ENCODE measurements around the gene TM4SF5.

The TM4SF5 gene

DNA sequence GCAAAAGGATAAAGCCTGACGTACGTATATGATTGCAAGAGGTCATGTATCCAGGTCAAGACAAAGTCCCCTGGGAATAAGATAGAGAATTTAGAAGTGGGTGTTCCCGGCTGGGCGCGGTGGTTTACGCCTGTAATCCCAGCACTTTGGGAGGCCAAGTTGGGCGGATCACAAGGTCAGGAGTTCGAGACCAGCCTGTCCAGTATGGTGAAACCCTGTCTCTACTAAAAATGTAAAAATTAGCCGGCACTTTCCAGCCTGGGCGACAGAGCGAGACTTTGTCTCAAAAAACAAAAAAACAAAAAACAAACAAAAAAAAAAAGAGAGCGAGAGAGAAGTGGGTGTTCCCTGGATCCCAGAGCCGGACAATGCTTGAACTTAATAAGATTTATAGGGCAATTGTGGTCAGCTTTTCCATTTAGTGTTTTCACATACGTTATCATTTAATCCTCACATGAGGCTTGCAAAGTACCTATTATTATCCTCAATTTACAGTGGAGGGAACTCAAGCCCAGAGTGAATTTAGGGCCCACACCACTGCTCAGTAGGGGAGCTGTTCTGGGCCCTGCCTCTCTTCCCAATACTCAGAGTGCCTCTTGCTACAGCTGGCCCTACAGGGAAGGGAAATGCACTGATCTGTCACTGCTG lies 16.6 kb downstream of the TM4SF5 start:
- in situ Hi-C loops (cut with HindIII; ENCODE audit: low sequenced_read_pairs), result loop anchor here (5.0 kb wide), 1 partner anchor 61 kb away; no protein-coding TSS in a partner anchor

DNA sequence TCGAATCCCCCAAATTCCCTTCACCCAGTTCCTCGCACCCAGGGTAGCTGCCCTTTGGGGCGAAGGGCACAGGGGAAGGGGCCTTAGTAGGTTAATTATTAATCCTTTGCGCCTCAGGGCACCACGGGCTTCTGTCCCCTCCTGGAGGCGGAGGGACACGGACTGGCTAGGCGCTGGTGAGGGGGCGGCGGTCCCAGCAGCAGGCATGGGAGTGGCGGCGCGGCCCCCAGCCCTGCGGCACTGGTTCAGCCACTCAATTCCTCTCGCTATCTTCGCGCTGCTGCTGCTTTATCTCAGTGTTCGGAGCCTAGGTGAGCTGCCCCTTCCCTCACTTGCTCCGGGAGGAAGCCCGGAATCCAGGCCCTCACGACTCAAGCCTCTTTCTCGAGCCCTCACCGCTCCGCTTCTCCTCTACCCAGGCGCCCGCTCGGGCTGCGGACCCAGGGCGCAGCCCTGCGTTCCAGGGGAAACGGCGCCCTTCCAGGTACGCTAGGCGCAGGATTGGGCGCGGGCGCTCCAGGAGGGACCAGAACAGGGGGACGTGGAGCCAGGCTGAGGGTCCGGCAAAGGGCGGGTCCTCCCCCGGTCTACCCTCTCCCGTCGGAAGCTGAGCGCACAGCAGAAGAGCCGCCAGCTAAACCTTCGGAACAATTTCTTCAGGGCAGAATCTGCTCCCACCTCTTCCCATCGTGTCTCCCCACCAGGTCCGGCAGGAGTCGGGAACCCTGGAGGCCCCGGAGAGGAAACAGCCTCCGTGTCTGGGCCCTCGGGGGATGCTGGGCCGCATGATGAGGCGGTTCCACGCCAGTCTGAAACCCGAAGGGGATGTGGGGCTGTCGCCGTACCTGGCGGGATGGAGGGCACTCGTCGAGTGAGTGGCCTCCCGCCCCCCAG lies 17.4 kb downstream of the TM4SF5 start, which contains the start of gene GLTPD2:
Gene GLTPD2 (plus strand): TSS at position 158 of the 894 bp plus-strand sequence. CDS start 48 bp downstream, at position 206.
- in situ Hi-C loops (cut with HindIII; ENCODE audit: low sequenced_read_pairs), result loop anchor here (5.0 kb wide), 1 partner anchor 62 kb away; no protein-coding TSS in a partner anchor

DNA sequence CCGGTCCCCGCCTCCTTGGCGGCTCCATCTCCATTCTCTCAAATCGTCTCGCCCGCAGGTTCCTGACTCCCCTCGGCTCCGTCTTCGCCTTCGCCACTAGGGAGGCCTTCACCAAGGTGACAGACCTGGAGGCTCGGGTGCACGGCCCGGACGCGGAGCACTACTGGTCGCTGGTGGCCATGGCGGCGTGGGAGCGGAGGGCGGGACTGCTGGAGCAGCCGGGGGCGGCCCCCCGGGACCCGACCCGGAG lies 17.9 kb downstream of the TM4SF5 start:
- in situ Hi-C loops (cut with HindIII; ENCODE audit: low sequenced_read_pairs), result loop anchor here (5.0 kb wide), 1 partner anchor 62 kb away; no protein-coding TSS in a partner anchor

DNA sequence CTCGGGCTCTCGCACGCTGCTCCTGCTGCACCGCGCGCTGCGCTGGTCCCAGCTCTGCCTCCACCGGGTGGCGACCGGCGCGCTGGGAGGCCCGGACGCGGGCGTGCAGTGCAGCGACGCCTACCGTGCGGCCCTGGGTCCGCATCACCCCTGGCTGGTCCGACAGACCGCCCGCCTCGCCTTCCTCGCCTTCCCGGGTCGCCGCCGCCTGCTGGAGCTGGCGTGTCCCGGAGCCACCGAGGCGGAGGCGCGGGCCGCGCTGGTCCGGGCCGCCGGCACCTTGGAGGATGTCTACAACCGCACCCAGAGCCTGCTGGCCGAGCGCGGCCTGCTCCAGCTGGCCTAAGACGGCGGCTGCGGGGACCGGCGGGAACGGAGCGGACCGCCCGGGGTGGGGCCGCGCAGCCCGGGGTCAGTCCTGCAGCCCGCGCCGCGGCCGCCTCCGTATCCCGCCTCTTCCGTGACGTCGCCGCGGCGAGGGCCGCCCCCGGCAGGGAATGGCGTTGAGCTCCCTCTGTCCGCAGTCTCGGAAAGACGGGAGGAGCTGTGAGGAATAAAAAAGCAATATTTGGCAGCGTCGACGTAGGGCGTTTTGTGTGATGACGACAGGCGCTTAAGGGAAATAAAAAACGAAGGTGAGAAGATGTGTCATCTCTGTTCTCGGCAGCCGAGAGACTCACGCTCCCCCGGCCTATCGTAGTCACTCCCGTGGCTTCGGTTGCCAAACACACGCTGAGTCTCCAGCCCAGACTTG lies 18.4 kb downstream of the TM4SF5 start:
- in situ Hi-C loops (cut with HindIII; ENCODE audit: low sequenced_read_pairs), result loop anchor here (5.0 kb wide), 1 partner anchor 63 kb away; no protein-coding TSS in a partner anchor

DNA sequence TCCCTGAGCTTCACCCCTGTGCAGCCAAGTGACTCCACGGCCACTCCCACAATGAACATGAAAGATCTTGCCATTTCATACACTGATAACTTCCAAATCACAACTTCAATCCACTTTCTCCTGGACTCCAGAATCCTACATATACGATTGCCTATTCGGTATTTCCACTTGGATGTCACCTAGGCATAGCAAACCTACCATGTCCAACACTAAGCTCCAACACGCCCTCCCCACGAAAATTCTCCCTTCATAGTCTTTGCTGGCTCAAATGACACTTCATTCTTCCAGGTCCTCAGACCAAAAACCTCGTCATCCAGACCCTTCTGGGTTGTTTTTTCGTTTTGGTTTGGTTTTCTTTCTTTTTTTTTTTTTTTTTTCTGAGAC lies 19.0 kb downstream of the TM4SF5 start:
- in situ Hi-C loops (cut with HindIII; ENCODE audit: low sequenced_read_pairs), result no loop called here

DNA sequence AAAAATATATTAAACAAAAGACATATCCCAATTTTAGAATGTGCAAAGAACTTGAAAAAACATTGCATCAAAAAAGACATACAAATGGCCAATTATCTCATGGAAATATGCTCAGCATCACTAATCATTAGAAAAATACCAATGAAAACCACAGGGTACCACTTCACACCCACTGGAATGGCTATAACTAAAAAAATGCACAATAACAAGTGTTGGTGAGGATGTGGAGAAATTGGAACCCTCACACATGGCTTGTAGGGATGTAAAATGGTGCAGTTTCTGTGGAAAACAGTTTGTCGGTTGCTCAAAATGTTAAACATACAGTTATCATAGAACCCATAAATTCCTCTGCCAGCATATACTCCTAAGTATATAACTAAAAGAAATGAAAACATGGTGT lies 23.5 kb downstream of the TM4SF5 start:
- in situ Hi-C loops (cut with HindIII; ENCODE audit: low sequenced_read_pairs), result no loop called here

DNA sequence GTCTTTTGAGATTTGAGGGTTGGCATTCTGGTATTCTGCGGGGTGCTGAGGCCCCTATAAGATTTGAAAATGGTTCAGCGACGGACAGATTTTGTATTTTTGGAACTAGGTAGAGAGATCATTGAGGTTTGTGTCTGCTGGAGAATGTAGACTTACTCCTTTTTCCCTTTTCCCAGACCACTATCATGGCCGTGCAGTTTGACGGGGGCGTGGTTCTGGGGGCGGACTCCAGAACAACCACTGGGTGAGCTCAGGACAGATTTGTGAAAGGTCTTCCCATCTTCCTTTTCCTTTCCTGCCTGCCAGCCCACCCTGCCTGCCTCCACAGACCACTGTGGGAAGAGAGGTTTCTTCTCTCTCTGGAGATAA lies 24.9 kb downstream of the TM4SF5 start:
- in situ Hi-C loops (cut with HindIII; ENCODE audit: low sequenced_read_pairs), result no loop called here

DNA sequence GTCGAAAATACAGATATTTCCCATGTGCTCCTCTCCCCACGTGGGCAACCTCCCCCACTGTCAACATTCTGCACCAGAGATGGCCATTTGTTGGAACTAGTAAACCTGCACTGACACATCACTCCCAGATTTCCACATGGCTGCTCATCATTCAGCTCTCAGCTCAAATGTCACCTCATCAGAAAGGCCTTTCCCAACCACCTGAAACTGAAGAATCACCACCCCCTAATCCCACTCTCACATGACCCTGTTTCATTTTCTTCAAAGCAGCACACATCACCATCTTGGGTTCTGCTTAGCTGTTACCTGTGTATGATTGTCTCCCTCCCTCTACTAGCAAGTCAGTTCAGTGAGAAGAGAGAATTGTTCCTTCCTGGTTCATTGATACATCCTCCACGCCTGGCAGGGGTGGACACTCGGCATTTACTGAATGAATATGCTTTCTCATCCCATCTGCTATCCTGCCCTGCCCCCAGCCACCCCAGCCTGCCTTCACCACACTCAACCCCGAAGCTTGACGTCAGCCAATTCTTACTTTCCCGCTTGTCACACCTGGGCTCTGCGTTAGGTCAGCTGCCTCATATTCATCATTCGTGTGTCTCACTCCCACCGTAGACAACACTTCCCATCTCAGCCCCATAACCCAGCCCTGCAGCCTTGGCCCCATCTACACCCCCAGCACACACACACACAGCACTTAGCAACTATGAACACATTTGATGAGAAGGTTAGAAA lies 28.9 kb downstream of the TM4SF5 start:
- in situ Hi-C loops (cut with HindIII; ENCODE audit: low sequenced_read_pairs), result loop anchor here (5.0 kb wide), 1 partner anchor 37 kb away; no protein-coding TSS in a partner anchor

DNA sequence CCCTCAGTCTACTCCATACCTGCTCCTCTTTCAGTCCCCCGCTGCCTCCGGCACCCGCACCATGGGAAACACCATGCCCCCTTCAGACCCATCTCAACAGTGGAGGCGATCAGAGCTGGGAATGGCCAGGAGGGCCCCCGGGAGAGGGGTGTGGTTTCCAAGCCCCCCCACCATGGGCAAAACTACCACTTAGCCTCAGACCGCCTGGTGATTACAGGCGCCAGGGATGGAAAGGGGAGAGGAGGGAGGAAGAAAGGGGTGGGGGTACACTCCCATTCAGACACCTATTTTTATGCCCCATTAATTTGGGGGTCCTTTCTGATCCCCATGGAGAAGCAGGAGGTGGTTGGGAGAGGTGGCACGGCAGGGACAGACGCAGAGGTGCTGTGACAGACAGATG lies 30.5 kb downstream of the TM4SF5 start, which contains the start of gene C17orf114:
Gene C17orf114 (minus strand): TSS at position 101 of the 400 bp plus-strand sequence.
- in situ Hi-C loops (cut with HindIII; ENCODE audit: low sequenced_read_pairs), result loop anchor here (5.0 kb wide), 1 partner anchor 35 kb away; no protein-coding TSS in a partner anchor

DNA sequence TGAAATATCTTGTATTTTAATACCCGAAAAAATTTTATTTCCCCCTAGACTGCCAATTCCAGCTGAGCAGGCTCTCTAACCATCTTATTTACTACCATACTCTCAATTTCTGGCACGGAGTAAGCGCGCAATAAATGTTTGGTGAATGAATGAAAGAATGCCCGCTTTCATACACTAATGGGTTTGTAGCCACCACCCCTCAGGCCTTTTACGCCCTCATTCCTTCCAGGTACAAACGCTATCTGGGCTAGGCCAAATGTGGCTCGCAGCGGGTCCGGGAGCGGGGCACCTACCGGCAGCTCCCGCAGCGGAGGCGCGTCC lies 34.7 kb downstream of the TM4SF5 start:
- in situ Hi-C loops (cut with HindIII; ENCODE audit: low sequenced_read_pairs), result no loop called here

DNA sequence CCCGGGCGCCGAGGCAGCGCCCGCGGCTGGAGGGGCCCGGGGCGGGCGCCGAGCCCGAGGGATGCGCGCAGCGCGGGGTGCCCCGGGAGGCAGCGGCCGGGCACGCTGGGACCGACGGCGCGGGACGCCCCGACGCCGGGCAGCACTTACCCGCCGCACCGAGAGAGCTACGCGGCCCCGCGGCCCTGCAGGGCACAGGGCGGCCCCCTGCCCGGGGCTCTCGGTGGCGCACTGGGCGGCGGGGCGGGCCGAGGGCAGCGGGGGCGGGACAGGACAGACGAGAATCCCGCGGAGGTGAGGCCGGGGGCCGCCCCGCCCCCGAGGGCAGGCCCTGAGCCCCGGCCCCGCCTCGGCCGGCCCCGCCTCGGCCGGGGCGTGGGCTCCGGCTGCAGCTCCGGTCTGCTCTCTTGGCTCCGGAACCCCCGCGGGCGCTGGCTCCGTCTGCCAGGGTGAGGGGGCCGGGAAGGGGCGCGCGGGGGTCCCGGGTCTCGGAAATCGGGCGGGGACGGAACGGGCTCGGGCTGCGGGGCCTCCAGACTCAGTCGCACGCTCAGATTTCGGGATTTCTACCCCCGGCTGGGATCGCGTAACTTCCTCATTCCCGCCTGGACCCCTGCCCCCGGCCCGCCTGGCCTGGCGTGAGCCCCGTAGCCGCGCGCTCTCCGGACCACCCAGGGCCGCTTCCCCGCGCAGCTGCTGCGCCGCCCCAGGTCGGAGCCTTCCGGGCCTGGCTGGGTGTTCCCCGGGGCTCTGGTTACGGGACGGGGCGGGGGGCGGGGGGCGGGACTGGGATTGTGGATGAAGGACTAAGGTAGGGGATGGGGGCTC lies 35.3 kb downstream of the TM4SF5 start, which contains the start of gene PLD2:
Gene PLD2 (plus strand): TSS at position 376 of the 828 bp plus-strand sequence. CDS start 621 bp downstream, outside the sequence.
- in situ Hi-C loops (cut with HindIII; ENCODE audit: low sequenced_read_pairs), result no loop called here

DNA sequence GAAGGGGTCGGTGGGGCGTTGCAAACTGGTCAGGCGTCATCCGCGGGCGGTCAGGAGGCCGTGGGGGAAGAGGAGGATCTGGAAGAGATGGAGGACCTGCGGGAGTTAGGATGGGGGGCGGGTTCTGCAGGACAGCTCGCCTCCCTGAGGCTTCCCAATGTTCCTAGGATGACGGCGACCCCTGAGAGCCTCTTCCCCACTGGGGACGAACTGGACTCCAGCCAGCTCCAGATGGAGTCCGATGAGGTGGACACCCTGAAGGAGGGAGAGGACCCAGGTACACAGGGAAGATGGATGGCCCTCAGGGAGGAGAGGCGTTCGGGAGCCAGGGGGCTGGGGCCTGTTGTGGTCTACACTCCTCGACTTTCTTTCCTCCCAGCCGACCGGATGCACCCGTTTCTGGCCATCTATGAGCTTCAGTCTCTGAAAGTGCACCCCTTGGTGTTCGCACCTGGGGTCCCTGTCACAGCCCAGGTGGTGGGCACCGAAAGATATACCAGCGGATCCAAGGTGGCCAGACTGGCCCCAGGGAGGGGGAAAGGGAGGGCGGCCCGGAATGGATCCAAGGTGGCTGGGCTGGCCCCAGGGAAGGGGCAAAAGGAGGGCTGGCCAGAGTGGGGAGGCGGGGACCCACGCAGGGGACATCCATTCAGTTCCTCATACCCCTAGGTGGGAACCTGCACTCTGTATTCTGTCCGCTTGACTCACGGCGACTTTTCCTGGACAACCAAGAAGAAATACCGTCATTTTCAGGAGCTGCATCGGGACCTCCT lies 36.1 kb downstream of the TM4SF5 start:
- in situ Hi-C loops (cut with HindIII; ENCODE audit: low sequenced_read_pairs), result no loop called here

DNA sequence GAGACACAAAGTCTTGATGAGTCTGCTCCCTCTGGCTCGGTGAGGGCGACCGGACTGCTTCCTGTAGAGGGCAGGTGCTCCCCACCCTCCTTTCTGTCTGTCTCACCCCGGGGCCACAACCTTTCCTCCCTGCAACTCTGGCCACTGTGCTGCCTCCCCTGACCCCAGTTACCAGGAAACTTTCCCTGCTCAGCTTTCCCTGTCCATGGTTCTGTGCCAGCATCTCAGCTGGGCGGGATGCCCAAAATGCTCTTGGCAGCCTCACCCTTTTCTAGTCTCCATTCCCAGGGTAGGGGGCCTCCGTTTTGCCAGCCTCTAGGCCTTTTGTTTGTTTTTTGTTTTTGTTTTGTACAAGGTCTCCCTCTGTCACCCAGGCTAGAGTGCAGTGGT lies 36.7 kb downstream of the TM4SF5 start:
- in situ Hi-C loops (cut with HindIII; ENCODE audit: low sequenced_read_pairs), result no loop called here

DNA sequence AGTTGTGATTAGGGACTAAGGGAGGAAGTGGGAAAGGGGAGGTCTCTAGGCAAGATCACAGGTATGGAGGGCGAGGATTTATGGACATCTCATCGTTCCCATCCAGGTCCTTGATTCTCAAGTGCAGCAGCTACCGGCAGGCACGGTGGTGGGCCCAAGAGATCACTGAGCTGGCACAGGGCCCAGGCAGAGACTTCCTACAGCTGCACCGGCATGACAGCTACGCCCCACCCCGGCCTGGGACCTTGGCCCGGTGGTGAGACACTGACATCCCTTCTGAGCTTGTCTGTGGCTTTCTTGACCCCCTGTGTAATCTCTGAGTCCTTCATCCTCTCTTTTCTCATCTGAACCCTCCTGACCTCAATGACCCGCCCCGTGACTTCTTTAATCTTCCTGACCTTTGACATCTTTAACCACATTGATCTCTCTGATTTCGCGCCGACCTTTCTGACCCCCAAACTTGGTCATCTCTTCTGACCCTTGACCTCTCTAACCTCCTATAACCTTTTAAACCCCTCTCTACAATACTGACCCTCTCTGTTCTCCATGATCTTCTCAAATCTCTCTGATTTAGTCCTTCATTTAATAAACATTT lies 39.1 kb downstream of the TM4SF5 start:
- in situ Hi-C loops (cut with HindIII; ENCODE audit: low sequenced_read_pairs), result no loop called here

DNA sequence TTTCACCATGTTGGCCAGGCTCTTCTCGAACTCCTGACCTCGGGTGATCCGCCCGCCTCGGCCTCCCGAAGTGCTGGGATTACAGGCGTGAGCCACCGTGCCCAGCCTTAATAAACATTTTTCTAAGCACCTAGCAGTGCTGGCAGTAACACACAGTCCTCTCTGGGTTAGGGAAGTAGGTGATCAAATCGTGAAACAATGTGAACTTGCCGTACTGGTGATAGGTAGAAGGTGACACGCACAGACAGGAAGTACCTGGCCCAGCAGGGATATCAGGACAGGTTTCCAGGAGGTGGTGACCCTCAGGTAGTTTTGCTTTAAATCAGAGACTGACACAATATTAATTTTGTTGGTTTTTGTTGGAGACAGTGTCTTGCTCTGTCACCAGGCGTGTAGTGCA lies 39.8 kb downstream of the TM4SF5 start:
- in situ Hi-C loops (cut with HindIII; ENCODE audit: low sequenced_read_pairs), result no loop called here

DNA sequence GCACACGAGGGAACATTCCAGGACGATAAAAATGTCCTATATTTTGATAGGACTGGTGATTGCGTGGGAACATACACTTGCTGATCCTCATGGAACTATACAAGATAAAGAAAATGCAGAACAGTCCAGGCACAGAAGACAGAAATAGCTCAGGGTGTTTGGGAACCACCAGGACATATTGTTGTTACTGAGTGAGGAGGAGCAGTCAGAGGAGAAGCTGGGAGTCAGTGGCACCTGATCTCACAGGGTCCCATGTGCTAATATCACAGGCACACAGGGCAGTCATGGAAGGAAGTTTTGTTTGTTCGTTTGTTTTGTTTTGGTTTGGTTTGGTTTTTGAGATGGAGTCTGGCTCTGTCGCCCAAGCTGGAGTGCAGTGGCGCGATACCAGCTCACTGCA lies 41.0 kb downstream of the TM4SF5 start:
- in situ Hi-C loops (cut with HindIII; ENCODE audit: low sequenced_read_pairs), result no loop called here

DNA sequence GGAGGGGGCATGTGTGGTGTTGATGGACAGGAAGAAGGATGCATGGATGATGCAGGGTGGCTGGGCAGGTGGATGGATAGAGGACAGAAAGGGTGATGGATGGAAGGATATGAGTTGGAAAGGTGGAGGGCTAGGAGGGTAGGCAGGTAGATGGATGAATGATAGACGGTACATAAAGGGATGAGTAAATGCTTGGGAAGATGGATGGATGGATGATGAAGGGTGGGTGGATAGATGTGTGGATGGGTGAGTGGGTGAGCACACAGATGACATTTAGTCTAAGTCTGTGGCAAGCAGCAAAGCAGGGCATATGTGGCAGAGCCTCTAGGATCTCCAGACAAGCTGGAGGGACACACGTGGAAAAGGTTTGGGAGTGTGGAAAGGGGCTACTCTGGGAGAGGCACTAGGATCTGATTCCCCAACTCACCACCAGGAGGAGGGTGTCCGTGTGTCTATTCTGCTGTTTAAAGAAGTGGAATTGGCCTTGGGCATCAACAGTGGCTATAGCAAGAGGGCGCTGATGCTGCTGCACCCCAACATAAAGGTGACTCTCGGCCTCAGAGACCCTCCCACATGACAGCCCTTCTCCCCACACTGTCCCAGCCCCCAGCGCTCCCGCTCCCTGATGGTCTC lies 43.5 kb downstream of the TM4SF5 start:
- in situ Hi-C loops (cut with HindIII; ENCODE audit: low sequenced_read_pairs), result no loop called here

DNA sequence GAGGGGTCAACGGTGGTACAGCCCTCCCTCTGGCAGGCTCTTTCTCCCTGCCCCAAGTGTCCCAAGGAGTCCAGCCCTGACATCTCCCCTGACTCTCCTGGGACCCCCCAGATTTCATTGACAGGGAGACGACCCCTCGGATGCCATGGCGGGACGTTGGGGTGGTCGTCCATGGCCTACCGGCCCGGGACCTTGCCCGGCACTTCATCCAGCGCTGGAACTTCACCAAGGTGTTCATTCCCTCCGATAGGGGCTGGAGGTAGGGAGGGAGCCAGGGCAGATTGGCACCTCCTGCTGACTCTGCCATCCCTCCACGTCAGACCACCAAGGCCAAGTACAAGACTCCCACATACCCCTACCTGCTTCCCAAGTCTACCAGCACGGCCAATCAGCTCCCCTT lies 45.1 kb downstream of the TM4SF5 start:
- in situ Hi-C loops (cut with HindIII; ENCODE audit: low sequenced_read_pairs), result no loop called here

Data from endothelial cell of hepatic sinusoid (primary cell).